A549 treated with DMSO at 1 μM for 4 hours (cell line): Measurements from ENCODE around the gene ARRDC5. TPM values are rescaled to one million over a fixed set of nuclear protein-coding genes. Genes with fewer than 3 reads are reported as not detected.

Experiments
- total RNA-seq: library from RNA; stranded (reverse); fragments of 200-300 nt; extraction: Qiagen RNA extraction; gene quantifications from 5 replicates; pipeline ENCODE4 v1.2.3, GENCODE V29; 2022; ENCODE audit warnings: low read depth

The ARRDC5 gene
- total RNA-seq = not detected in 5 replicates

DNA sequence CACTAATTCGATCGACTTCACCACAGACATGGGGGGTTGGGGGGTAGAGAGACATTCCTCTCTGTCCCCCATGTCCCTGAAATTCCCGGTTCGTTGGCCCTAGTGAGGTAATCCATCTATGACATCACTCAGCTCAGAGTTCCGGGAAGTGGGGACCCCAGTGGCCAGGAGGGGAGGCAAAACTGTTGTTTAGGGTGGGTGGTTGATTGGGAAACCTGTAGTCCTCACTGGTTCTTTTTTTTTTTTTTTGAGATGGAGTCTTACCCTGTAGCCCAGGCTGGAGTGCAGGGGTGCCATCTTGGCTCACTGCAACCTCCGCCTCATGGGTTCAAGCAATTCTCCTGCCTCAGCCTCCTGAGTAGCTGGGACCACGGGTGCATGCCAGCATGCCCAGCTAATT is at the start of gene ARRDC5:
ARRDC5 (minus strand) TSS at position 101 of the 400 bp plus-strand sequence; CDS start at position 30, 71 bp downstream.

DNA sequence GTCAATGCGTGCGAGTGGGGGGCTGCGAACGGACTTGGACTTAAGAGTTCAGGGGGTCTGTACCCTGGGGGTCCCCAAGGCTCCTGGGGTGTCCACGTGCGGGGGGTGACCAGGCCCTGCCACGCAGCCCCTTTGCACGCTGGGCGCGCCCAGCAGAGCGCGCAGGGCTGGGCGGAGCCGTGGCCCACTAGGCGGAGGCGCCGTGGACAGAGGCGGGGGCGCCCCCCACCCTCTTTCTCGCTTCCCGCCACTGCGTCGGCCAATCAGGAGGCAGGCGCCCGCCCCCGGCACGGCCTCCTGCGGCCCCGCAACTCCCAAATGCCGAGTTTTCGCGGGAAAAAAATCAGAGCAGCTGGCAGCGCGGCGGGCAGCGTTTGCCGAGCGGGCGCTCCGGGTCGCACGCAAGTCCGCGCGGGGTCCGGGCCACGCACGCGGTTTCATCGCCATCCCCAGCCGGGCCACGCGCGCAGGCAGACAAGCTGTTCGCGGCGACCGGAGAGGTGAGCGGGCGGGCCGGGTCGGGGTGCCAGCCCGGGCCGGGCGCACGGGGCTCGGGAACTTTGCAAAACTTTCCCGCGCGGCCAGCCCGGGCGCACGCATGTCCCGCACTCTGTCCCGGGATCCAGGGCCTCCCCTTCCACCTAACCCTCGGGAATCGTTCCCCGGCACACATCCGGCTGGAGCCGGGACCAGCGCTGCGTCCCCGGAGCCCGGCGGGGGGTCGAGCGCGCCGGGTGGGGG is 6.6 kb upstream of the ARRDC5 start, which contains the start of gene UHRF1:
UHRF1 (plus strand) TSS at position 346 of the 741 bp plus-strand sequence. CDS start 1,385 bp downstream, outside the sequence.

DNA sequence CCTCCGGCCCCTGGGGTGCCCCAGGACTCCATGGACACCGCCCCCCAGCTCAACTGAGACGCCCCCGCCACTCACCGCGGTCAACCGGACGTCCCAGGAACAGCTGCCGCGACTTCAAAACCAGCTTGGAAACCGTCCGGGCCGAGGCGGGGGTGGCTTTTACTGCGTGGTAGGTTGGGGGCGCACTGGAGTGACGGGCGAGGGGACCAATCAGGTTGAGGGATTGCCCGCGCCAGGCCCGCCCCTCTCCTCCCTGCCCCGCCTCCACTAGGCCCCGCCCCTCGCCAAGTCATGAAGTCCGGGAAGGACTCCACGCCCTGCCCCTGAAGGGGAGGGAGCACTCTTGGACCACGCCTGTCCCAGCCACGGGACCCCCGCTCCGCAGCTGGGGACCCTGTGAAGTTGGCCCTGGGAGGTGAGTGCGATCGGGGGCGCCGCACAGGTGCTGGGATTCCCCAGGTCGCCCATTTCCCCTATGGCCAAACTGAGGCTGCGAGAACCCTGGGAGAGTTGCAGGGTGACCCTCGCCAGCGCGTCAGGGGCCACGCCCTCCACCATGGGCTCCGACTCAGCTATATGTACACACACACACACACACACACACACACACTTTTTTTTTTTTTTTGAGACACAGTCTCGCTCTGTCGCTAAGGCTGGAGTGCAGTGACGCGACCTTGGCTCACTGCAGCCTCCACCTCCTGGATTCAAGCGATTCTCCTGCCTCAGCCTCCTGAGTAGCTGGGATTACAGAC is 35.0 kb downstream of the ARRDC5 start, which contains the start of gene PLIN3:
PLIN3 (minus strand) TSS at position 134 of the 752 bp plus-strand sequence. CDS start 6,273 bp downstream, outside the sequence.

Other genes starting within 250 kb of the ARRDC5 start
- gene MYDGF, start 232.6 kb downstream of the ARRDC5 start, total RNA-seq = 114 to 140 TPM (median 131 TPM) in 5 replicates
- gene DPP9, start 179.1 kb downstream of the ARRDC5 start, total RNA-seq = 59.3 to 76.1 TPM (median 69.8 TPM) in 5 replicates
- gene FEM1A, start 111.2 kb downstream of the ARRDC5 start, total RNA-seq = 5.7 to 6.3 TPM (median 6.3 TPM) in 5 replicates
- 7.8 to 9.1 TPM (median 8.0 TPM) in 5 replicates for gene TICAM1, start 71.2 kb downstream of the ARRDC5 start, total RNA-seq
- gene PLIN3, start 35.2 kb downstream of the ARRDC5 start, total RNA-seq = 112 to 126 TPM (median 116 TPM) in 5 replicates
- 47.9 to 61.6 TPM (median 51.6 TPM) in 5 replicates for gene UHRF1, start 6.6 kb upstream of the ARRDC5 start, total RNA-seq
- gene KDM4B, start 66.2 kb upstream of the ARRDC5 start, total RNA-seq = 5.2 to 8.1 TPM (median 6.9 TPM) in 5 replicates